Neural progenitor cell (in vitro differentiated cells): ENCODE measurements around the gene RAB11B.

ENCODE experiments used
- CTCF ChIP-seq: fragments of 200-600 bp; sonication (generic); IDR thresholded peaks from 2 replicates; pipeline ENCODE4 v1.5.1; 2017; ENCODE audit warnings: antibody characterized with exemption, mild to moderate bottlenecking
- EZH2 ChIP-seq: fragments of 200-600 bp; sonication (generic); IDR thresholded peaks from 2 replicates; pipeline ENCODE4 v1.6.1; 2017; ENCODE audit warnings: antibody characterized with exemption, mild to moderate bottlenecking, moderate library complexity

- TF ChIP-seq CTCF (no peak), EZH2 (no peak)
These were observed 36.1 kb downstream of the RAB11B start for GRCh38 chr19:8426283-8426682.
